CD14-positive monocyte (primary cell): Measurements from ENCODE around the gene SHISA6. TPM values are rescaled to one million over a fixed set of nuclear protein-coding genes. Genes with fewer than 3 reads are reported as not detected.

Experiments used
- DNase-seq, 3 donors: peaks; one replicate each; pipeline ENCODE4 v3.0.0-alpha.2; 2011 to 2022
- H2AFZ ChIP-seq: 2 replicates; pipeline ENCODE4 v1.6.0; 2012; ENCODE audit warnings: mild to moderate bottlenecking, low read depth, low read length, inconsistent platforms; ENCODE audit not compliant: insufficient read depth, poor library complexity, severe bottlenecking
- H3K27ac ChIP-seq, 2 donors: 1 replicate in 1 of 2; 2 replicates in 1 of 2; pipeline ENCODE4 v1.5.1; 2012 to 2013; ENCODE audit warnings: low read length in 2 of 2, control low read depth in 1 of 2, inconsistent platforms in 1 of 2, low read depth in 1 of 2, mild to moderate bottlenecking in 1 of 2
- H3K27me3 ChIP-seq, 2 donors: one replicate each; pipeline versions ENCODE4 v1.6.0 to v1.6.1; 2011 to 2013; ENCODE audit warnings: low read length in 2 of 2; ENCODE audit not compliant: control insufficient read depth in 2 of 2, insufficient read depth in 2 of 2
- H3K36me3 ChIP-seq, 2 donors: replicated peaks in 1 of 2; 1 replicate in 1 of 2; 2 replicates in 1 of 2; pipeline versions ENCODE4 v1.5.1 to v1.6.1; 2012 to 2013; ENCODE audit warnings: low read length in 2 of 2, control low read depth in 1 of 2, inconsistent platforms in 1 of 2, mild to moderate bottlenecking in 1 of 2; ENCODE audit not compliant: insufficient read depth in 2 of 2, control insufficient read depth in 1 of 2
- H3K4me1 ChIP-seq, 2 donors: 1 replicate in 1 of 2; 2 replicates in 1 of 2; pipeline versions ENCODE4 v1.5.1 to v1.6.1; 2012 to 2013; ENCODE audit warnings: low read length in 2 of 2, control low read depth in 1 of 2, inconsistent platforms in 1 of 2, mild to moderate bottlenecking in 1 of 2, moderate library complexity in 1 of 2; ENCODE audit not compliant: insufficient read depth in 2 of 2, control insufficient read depth in 1 of 2
- H3K4me2 ChIP-seq: replicated peaks from 2 replicates; pipeline ENCODE3; 2012; ENCODE audit warnings: low read length, moderate library complexity, mild to moderate bottlenecking; ENCODE audit not compliant: poor library complexity, severe bottlenecking; ENCODE audit errors: extremely low read depth
- H3K4me3 ChIP-seq, 3 experiments: fragments of 200-600 bp in 1 of 3; sonication (generic) in 1 of 3; replicated peaks in 1 of 3; 1 replicate in 2 of 3; 2 replicates in 1 of 3; pipeline ENCODE4 v1.5.1; 2011 to 2013; ENCODE audit warnings: low read length in 3 of 3, mild to moderate bottlenecking in 3 of 3, control low read depth in 2 of 3, low read depth in 2 of 3, inconsistent platforms in 1 of 3, moderate library complexity in 1 of 3
- H3K79me2 ChIP-seq: 2 replicates; pipeline ENCODE4 v1.6.0; 2012; ENCODE audit warnings: mild to moderate bottlenecking, control low read depth, inconsistent platforms, low read length, moderate library complexity; ENCODE audit not compliant: insufficient read depth
- H3K9ac ChIP-seq: 2 replicates; pipeline ENCODE4 v1.6.0; 2017; ENCODE audit warnings: low read length, mild to moderate bottlenecking; ENCODE audit not compliant: insufficient read depth, poor library complexity, severe bottlenecking
- H3K9me3 ChIP-seq, 2 donors: replicated peaks in 1 of 2; 1 replicate in 1 of 2; 2 replicates in 1 of 2; pipeline versions ENCODE4 v1.5.1 to v1.6.1; 2012 to 2013; ENCODE audit warnings: low read length in 2 of 2, control low read depth in 1 of 2; ENCODE audit not compliant: control insufficient read depth in 1 of 2, insufficient read depth in 1 of 2
- H4K20me1 ChIP-seq: 2 replicates; pipeline ENCODE4 v1.6.0; 2012; ENCODE audit warnings: mild to moderate bottlenecking, low read length, control low read depth, moderate library complexity; ENCODE audit not compliant: insufficient read depth
- H3K27ac Mint-ChIP-seq, 7 donors: one replicate each; pipeline ENCODE4 v1.8.0; 2020; ENCODE audit warnings: mild to moderate bottlenecking in 7 of 7, mixed read lengths in 7 of 7, moderate library complexity in 6 of 7, inconsistent platforms in 2 of 7
- H3K27me3 Mint-ChIP-seq, 3 donors: one replicate each; pipeline ENCODE4 v1.8.0; 2021 to 2022; ENCODE audit warnings: low read depth in 3 of 3, mild to moderate bottlenecking in 3 of 3, mixed read lengths in 3 of 3, moderate library complexity in 3 of 3, inconsistent platforms in 1 of 3
- H3K36me3 Mint-ChIP-seq, 2 donors: one replicate each; pipeline ENCODE4 v1.8.0; 2020; ENCODE audit warnings: mixed read lengths in 2 of 2, inconsistent platforms in 1 of 2, mild to moderate bottlenecking in 1 of 2
- H3K4me1 Mint-ChIP-seq: one replicate; pipeline ENCODE4 v1.8.0; 2020; ENCODE audit warnings: mild to moderate bottlenecking, mixed read lengths
- H3K4me3 Mint-ChIP-seq, 2 donors: one replicate each; pipeline ENCODE4 v1.8.0; 2020; ENCODE audit warnings: mild to moderate bottlenecking in 2 of 2, mixed read lengths in 2 of 2, moderate library complexity in 1 of 2
- H3K9me3 Mint-ChIP-seq, 7 donors: one replicate each; pipeline ENCODE4 v1.8.0; 2020 to 2022; ENCODE audit warnings: mixed read lengths in 7 of 7, mild to moderate bottlenecking in 6 of 7, moderate library complexity in 6 of 7, inconsistent platforms in 2 of 7
- CTCF ChIP-seq: fragments of 200-600 bp; IDR thresholded peaks from one replicate; pipeline ENCODE4 v1.8.0; 2022; ENCODE audit warnings: antibody characterized with exemption, mild to moderate bottlenecking
- WGBS: methylation state at CpG from one replicate; pipeline ENCODE4 v1.1.5; 2013; ENCODE audit warnings: missing lambda C conversion rate; ENCODE audit not compliant: insufficient coverage; 5-methylcytosine and 5-hydroxymethylcytosine counted together
- intact Hi-C, 2 donors: fragments of 100-400 bp; cut with micrococcal nuclease; formaldehyde crosslinking; loops; one replicate each; pipeline versions ENCODE4 v1.15.0 to v1.15.1; 2023
- polyA plus RNA-seq, 3 donors: library from polyadenylated mRNA; depleted of rRNA in 1 of 3; unstranded in 2 of 3; stranded (reverse) in 1 of 3; fragments of 300-500 nt in 2 of 3; fragments of >200 nt in 1 of 3; fragmentation: Illumina TruSeq in 2 of 3; gene quantifications; 1 replicate in 2 of 3; 2 replicates in 1 of 3; pipeline ENCODE4 v1.2.3, GENCODE V29; 2012 to 2021

SHISA6 gene
- polyA plus RNA-seq, 3 donors, result not detected

- no peaks in the 10 kb centered on the region for H3K4me1 Mint-ChIP-seq
- H4K20me1 ChIP-seq, result no peaks in the 10 kb centered on the region
- H3K79me2 ChIP-seq, result no peaks in the 10 kb centered on the region
- H2AFZ ChIP-seq, result no peak overlapping the region
- H3K9me3 Mint-ChIP-seq, result peaks cover 5 to 16% (median 13%) of the 10 kb centered on the region in 7 donors
- H3K4me3 Mint-ChIP-seq, result no peak overlapping the region
- H3K36me3 ChIP-seq, result no peaks in the 10 kb centered on the region
- H3K4me2 ChIP-seq, result no peak overlapping the region
- H3K9ac ChIP-seq, result no peak overlapping the region
- TF ChIP-seq CTCF, result no peak
- H3K27me3 Mint-ChIP-seq, result no peaks in the 10 kb centered on the region
- no peak overlapping the region for H3K27ac ChIP-seq
- H3K4me1 ChIP-seq, result no peaks in the 10 kb centered on the region
- no peak overlapping the region for H3K4me3 ChIP-seq
- H3K27ac Mint-ChIP-seq, result no peak overlapping the region
- no peaks in the 10 kb centered on the region for H3K36me3 Mint-ChIP-seq
- WGBS, result no CpG with 5 or more reads among the region's 4 CpGs
- no peak for DNase-seq
- intact Hi-C loops, result no loop called here
- H3K27me3 ChIP-seq, result no peaks in the 10 kb centered on the region
- H3K9me3 ChIP-seq, result peaks cover 16 to 23% of the 10 kb centered on the region in 2 donors
These were observed 324.6 kb downstream of the SHISA6 start for GRCh38 chr17:11565591-11565990.

GRCh38 chr17:11578998-11579397, 338.0 kb downstream of the SHISA6 start:
- Histone ChIP-seq H3K27me3 (no peaks in the 10 kb centered on the region), H3K79me2 (no peaks in the 10 kb centered on the region), H3K4me3 (no peak overlapping the region), H3K4me1 (no peaks in the 10 kb centered on the region), H3K9ac (no peak overlapping the region), H3K36me3 (no peaks in the 10 kb centered on the region), H3K27ac (no peak overlapping the region), H2AFZ (no peak overlapping the region), H3K9me3 (peaks cover 19 to 23% of the 10 kb centered on the region in 2 donors), H3K4me2 (no peak overlapping the region), H4K20me1 (no peaks in the 10 kb centered on the region)
- no peak overlapping the region for H3K4me3 Mint-ChIP-seq
- H3K9me3 Mint-ChIP-seq, result peaks cover 11 to 28% (median 21%) of the 10 kb centered on the region in 7 donors
- H3K27me3 Mint-ChIP-seq, result no peaks in the 10 kb centered on the region
- H3K36me3 Mint-ChIP-seq, result no peaks in the 10 kb centered on the region
- no peak overlapping the region for H3K27ac Mint-ChIP-seq
- no peak for DNase-seq
- H3K4me1 Mint-ChIP-seq, result no peaks in the 10 kb centered on the region
- intact Hi-C loops, result no loop called here
- WGBS, result no CpG with 5 or more reads among the region's 3 CpGs
- no peak for TF ChIP-seq CTCF
